ENCODE data around the gene LRMDA. TPM values are rescaled to one million over a fixed set of nuclear protein-coding genes. Genes with fewer than 3 reads are reported as not detected.

The LRMDA gene
- total and polyA plus RNA-seq, 3 experiments from 2014 or later: not detected

- POLR2A ChIA-PET: no interaction called here
- no peaks in the 10 kb centered on the region for H3K27me3 ChIP-seq (ENCODE audit: insufficient read depth, low read length, poor library complexity, severe bottlenecking)
- no peaks in the 10 kb centered on the region for H3K27me3 Mint-ChIP-seq
- H3K4me1 Mint-ChIP-seq: no peaks in the 10 kb centered on the region
- no peaks in the 10 kb centered on the region for H3K36me3 ChIP-seq (ENCODE audit: insufficient read depth, low read length)
- H3K4me3 ChIP-seq (ENCODE audit: low read length): no peak overlapping the region
- H3K4me1 ChIP-seq (ENCODE audit: insufficient read depth, low read length): no peaks in the 10 kb centered on the region
- H3K27ac Mint-ChIP-seq: no peak overlapping the region
- H3K36me3 Mint-ChIP-seq: no peaks in the 10 kb centered on the region
- H3K27ac ChIP-seq (ENCODE audit: low read depth, low read length): no peak overlapping the region
- no peaks in the 10 kb centered on the region for H3K9me3 ChIP-seq (ENCODE audit: low read length)
- H3K9me3 Mint-ChIP-seq: peaks cover 0 to 3% (median 0%) of the 10 kb centered on the region in 5 donors
- no peak overlapping the region for H3K4me3 Mint-ChIP-seq
- no peak for DNase-seq
- CTCF ChIA-PET: no interaction called here
Observed at GRCh38 chr10:76040830-76041220, 609.4 kb downstream of the LRMDA start.

- Mint-ChIP-seq H3K27me3 (no peaks in the 10 kb centered on the region), H3K9me3 (peaks cover 0 to 3% (median 0%) of the 10 kb centered on the region in 5 donors), H3K27ac (no peak overlapping the region), H3K36me3 (no peaks in the 10 kb centered on the region), H3K4me3 (no peak overlapping the region), H3K4me1 (no peaks in the 10 kb centered on the region)
- POLR2A ChIA-PET: no interaction called here
- no peaks in the 10 kb centered on the region for H3K9me3 ChIP-seq (ENCODE audit: low read length)
- no peak overlapping the region for H3K27ac ChIP-seq (ENCODE audit: low read depth, low read length)
- no peaks in the 10 kb centered on the region for H3K36me3 ChIP-seq (ENCODE audit: insufficient read depth, low read length)
- H3K27me3 ChIP-seq (ENCODE audit: insufficient read depth, low read length, poor library complexity, severe bottlenecking): no peaks in the 10 kb centered on the region
- no peak for DNase-seq
- H3K4me1 ChIP-seq (ENCODE audit: insufficient read depth, low read length): no peaks in the 10 kb centered on the region
- H3K4me3 ChIP-seq (ENCODE audit: low read length): no peak overlapping the region
- CTCF ChIA-PET: no interaction called here
Observed at GRCh38 chr10:76041551-76041950, 610.1 kb downstream of the LRMDA start.

- ChIA-PET POLR2A (no interaction called here), CTCF (no interaction called here)
- H3K9me3 ChIP-seq (ENCODE audit: low read length): no peaks in the 10 kb centered on the region
- H3K27ac ChIP-seq (ENCODE audit: low read depth, low read length): no peak overlapping the region
- H3K4me3 ChIP-seq (ENCODE audit: low read length): no peak overlapping the region
- Mint-ChIP-seq H3K27ac (no peak overlapping the region), H3K4me1 (no peaks in the 10 kb centered on the region), H3K36me3 (no peaks in the 10 kb centered on the region), H3K27me3 (no peaks in the 10 kb centered on the region), H3K9me3 (peaks cover 0 to 3% (median 0%) of the 10 kb centered on the region in 5 donors), H3K4me3 (no peak overlapping the region)
- no peaks in the 10 kb centered on the region for H3K27me3 ChIP-seq (ENCODE audit: insufficient read depth, low read length, poor library complexity, severe bottlenecking)
- H3K36me3 ChIP-seq (ENCODE audit: insufficient read depth, low read length): no peaks in the 10 kb centered on the region
- H3K4me1 ChIP-seq (ENCODE audit: insufficient read depth, low read length): no peaks in the 10 kb centered on the region
- no peak for DNase-seq
Observed at GRCh38 chr10:76043261-76043660, 611.8 kb downstream of the LRMDA start.

- Mint-ChIP-seq H3K4me1 (no peaks in the 10 kb centered on the region), H3K4me3 (no peak overlapping the region), H3K27me3 (no peaks in the 10 kb centered on the region), H3K9me3 (peaks cover 0 to 3% (median 0%) of the 10 kb centered on the region in 5 donors), H3K36me3 (no peaks in the 10 kb centered on the region), H3K27ac (no peak overlapping the region)
- POLR2A ChIA-PET: no interaction called here
- no peaks in the 10 kb centered on the region for H3K4me1 ChIP-seq (ENCODE audit: insufficient read depth, low read length)
- no peak for DNase-seq
- no peaks in the 10 kb centered on the region for H3K9me3 ChIP-seq (ENCODE audit: low read length)
- H3K4me3 ChIP-seq (ENCODE audit: low read length): no peak overlapping the region
- CTCF ChIA-PET: no interaction called here
- no peaks in the 10 kb centered on the region for H3K36me3 ChIP-seq (ENCODE audit: insufficient read depth, low read length)
- no peaks in the 10 kb centered on the region for H3K27me3 ChIP-seq (ENCODE audit: insufficient read depth, low read length, poor library complexity, severe bottlenecking)
- no peak overlapping the region for H3K27ac ChIP-seq (ENCODE audit: low read depth, low read length)
Observed at GRCh38 chr10:76044751-76045150, 613.3 kb downstream of the LRMDA start.

- no peaks in the 10 kb centered on the region for H3K4me1 Mint-ChIP-seq
- H3K36me3 ChIP-seq (ENCODE audit: insufficient read depth, low read length): no peaks in the 10 kb centered on the region
- H3K4me3 Mint-ChIP-seq: no peak overlapping the region
- no peak overlapping the region for H3K27ac ChIP-seq (ENCODE audit: low read depth, low read length)
- ChIA-PET CTCF (no interaction called here), POLR2A (no interaction called here)
- no peaks in the 10 kb centered on the region for H3K27me3 Mint-ChIP-seq
- H3K9me3 Mint-ChIP-seq: peaks cover 0 to 3% (median 0%) of the 10 kb centered on the region in 5 donors
- H3K27ac Mint-ChIP-seq: no peak overlapping the region
- H3K36me3 Mint-ChIP-seq: no peaks in the 10 kb centered on the region
- no peak for DNase-seq
- no peaks in the 10 kb centered on the region for H3K4me1 ChIP-seq (ENCODE audit: insufficient read depth, low read length)
- no peaks in the 10 kb centered on the region for H3K27me3 ChIP-seq (ENCODE audit: insufficient read depth, low read length, poor library complexity, severe bottlenecking)
- no peak overlapping the region for H3K4me3 ChIP-seq (ENCODE audit: low read length)
- no peaks in the 10 kb centered on the region for H3K9me3 ChIP-seq (ENCODE audit: low read length)
Observed at GRCh38 chr10:76045174-76045573, 613.8 kb downstream of the LRMDA start.

GRCh38 chr10:76047521-76047920, 616.1 kb downstream of the LRMDA start:
- H3K9me3 ChIP-seq (ENCODE audit: low read length): no peaks in the 10 kb centered on the region
- H3K9me3 Mint-ChIP-seq: peaks cover 0 to 5% (median 0%) of the 10 kb centered on the region in 5 donors
- H3K36me3 ChIP-seq (ENCODE audit: insufficient read depth, low read length): no peaks in the 10 kb centered on the region

GRCh38 chr10:76049581-76050290, 618.3 kb downstream of the LRMDA start:
- Mint-ChIP-seq H3K4me3 (no peak overlapping the region), H3K4me1 (no peaks in the 10 kb centered on the region), H3K27ac (no peak overlapping the region), H3K36me3 (no peaks in the 10 kb centered on the region), H3K9me3 (peaks cover 0 to 5% (median 2%) of the 10 kb centered on the region in 5 donors), H3K27me3 (no peaks in the 10 kb centered on the region)
- ChIA-PET CTCF (no interaction called here), POLR2A (no interaction called here)
- no peak for DNase-seq
- H3K4me1 ChIP-seq (ENCODE audit: insufficient read depth, low read length): no peaks in the 10 kb centered on the region
- no peaks in the 10 kb centered on the region for H3K9me3 ChIP-seq (ENCODE audit: low read length)
- no peaks in the 10 kb centered on the region for H3K36me3 ChIP-seq (ENCODE audit: insufficient read depth, low read length)
- H3K4me3 ChIP-seq (ENCODE audit: low read length): no peak overlapping the region
- H3K27me3 ChIP-seq (ENCODE audit: insufficient read depth, low read length, poor library complexity, severe bottlenecking): no peaks in the 10 kb centered on the region
- no peak overlapping the region for H3K27ac ChIP-seq (ENCODE audit: low read depth, low read length)

More at GRCh38 chr10:76047521-76047920, 616.1 kb downstream of the LRMDA start:
- Mint-ChIP-seq H3K36me3 (no peaks in the 10 kb centered on the region), H3K4me3 (no peak overlapping the region), H3K27ac (no peak overlapping the region), H3K4me1 (no peaks in the 10 kb centered on the region), H3K27me3 (no peaks in the 10 kb centered on the region)
- Histone ChIP-seq H3K4me1 (ENCODE audit: insufficient read depth, low read length) (no peaks in the 10 kb centered on the region), H3K27me3 (ENCODE audit: insufficient read depth, low read length, poor library complexity, severe bottlenecking) (no peaks in the 10 kb centered on the region), H3K4me3 (ENCODE audit: low read length) (no peak overlapping the region), H3K27ac (ENCODE audit: low read depth, low read length) (no peak overlapping the region)
- no peak for DNase-seq
- CTCF ChIA-PET: no interaction called here
- POLR2A ChIA-PET: no interaction called here

- ChIA-PET CTCF (no interaction called here), POLR2A (no interaction called here)
- H3K4me3 ChIP-seq (ENCODE audit: low read length): no peak overlapping the region
- H3K9me3 Mint-ChIP-seq: peaks cover 0 to 5% (median 2%) of the 10 kb centered on the region in 5 donors
- DNase-seq: no peak
- H3K4me1 ChIP-seq (ENCODE audit: insufficient read depth, low read length): no peaks in the 10 kb centered on the region
- no peaks in the 10 kb centered on the region for H3K27me3 ChIP-seq (ENCODE audit: insufficient read depth, low read length, poor library complexity, severe bottlenecking)
- no peaks in the 10 kb centered on the region for H3K36me3 ChIP-seq (ENCODE audit: insufficient read depth, low read length)
- no peak overlapping the region for H3K27ac Mint-ChIP-seq
- no peak overlapping the region for H3K4me3 Mint-ChIP-seq
- no peak overlapping the region for H3K27ac ChIP-seq (ENCODE audit: low read depth, low read length)
- H3K27me3 Mint-ChIP-seq: no peaks in the 10 kb centered on the region
- no peaks in the 10 kb centered on the region for H3K4me1 Mint-ChIP-seq
- no peaks in the 10 kb centered on the region for H3K9me3 ChIP-seq (ENCODE audit: low read length)
- H3K36me3 Mint-ChIP-seq: no peaks in the 10 kb centered on the region
Observed at GRCh38 chr10:76050291-76050625, 618.8 kb downstream of the LRMDA start.

Measured in CD8-positive, alpha-beta memory T cell (primary cell).